ENCODE results near the gene COL11A1.

GRCh38 chr1:103111926-103112325 lies 3.6 kb upstream of the COL11A1 start:
- TF ChIP-seq CTCF (IDR thresholded peaks at IDR 0.05) (no peak), ZFX (IDR thresholded peaks at IDR 0.05; ENCODE audit: borderline replicate concordance) (no peak)
